CD14-positive monocyte (primary cell): ENCODE results near the gene CBFB. TPM values are rescaled to one million over a fixed set of nuclear protein-coding genes. Genes with fewer than 3 reads are reported as not detected.
"Not testable (repeated sequence)": the region's sequence is repeated elsewhere in the genome, so short reads cannot be mapped to it uniquely, and the experiment has no call there.

Source experiments
- DNase-seq, 3 donors: peaks; one replicate each; pipeline ENCODE4 v3.0.0-alpha.2; 2011 to 2022
- H2AFZ ChIP-seq: 2 replicates; pipeline ENCODE4 v1.6.0; 2012; ENCODE audit warnings: mild to moderate bottlenecking, low read depth, low read length, inconsistent platforms; ENCODE audit not compliant: insufficient read depth, poor library complexity, severe bottlenecking
- H3K27ac ChIP-seq, 2 donors: 1 replicate in 1 of 2; 2 replicates in 1 of 2; pipeline ENCODE4 v1.5.1; 2012 to 2013; ENCODE audit warnings: low read length in 2 of 2, control low read depth in 1 of 2, inconsistent platforms in 1 of 2, low read depth in 1 of 2, mild to moderate bottlenecking in 1 of 2
- H3K27me3 ChIP-seq, 2 donors: one replicate each; pipeline versions ENCODE4 v1.6.0 to v1.6.1; 2011 to 2013; ENCODE audit warnings: low read length in 2 of 2; ENCODE audit not compliant: control insufficient read depth in 2 of 2, insufficient read depth in 2 of 2
- H3K36me3 ChIP-seq, 2 donors: replicated peaks in 1 of 2; 1 replicate in 1 of 2; 2 replicates in 1 of 2; pipeline versions ENCODE4 v1.5.1 to v1.6.1; 2012 to 2013; ENCODE audit warnings: low read length in 2 of 2, control low read depth in 1 of 2, inconsistent platforms in 1 of 2, mild to moderate bottlenecking in 1 of 2; ENCODE audit not compliant: insufficient read depth in 2 of 2, control insufficient read depth in 1 of 2
- H3K4me1 ChIP-seq, 2 donors: 1 replicate in 1 of 2; 2 replicates in 1 of 2; pipeline versions ENCODE4 v1.5.1 to v1.6.1; 2012 to 2013; ENCODE audit warnings: low read length in 2 of 2, control low read depth in 1 of 2, inconsistent platforms in 1 of 2, mild to moderate bottlenecking in 1 of 2, moderate library complexity in 1 of 2; ENCODE audit not compliant: insufficient read depth in 2 of 2, control insufficient read depth in 1 of 2
- H3K4me2 ChIP-seq: replicated peaks from 2 replicates; pipeline ENCODE3; 2012; ENCODE audit warnings: low read length, moderate library complexity, mild to moderate bottlenecking; ENCODE audit not compliant: poor library complexity, severe bottlenecking; ENCODE audit errors: extremely low read depth
- H3K4me3 ChIP-seq, 3 experiments: fragments of 200-600 bp in 1 of 3; sonication (generic) in 1 of 3; replicated peaks in 1 of 3; 1 replicate in 2 of 3; 2 replicates in 1 of 3; pipeline ENCODE4 v1.5.1; 2011 to 2013; ENCODE audit warnings: low read length in 3 of 3, mild to moderate bottlenecking in 3 of 3, control low read depth in 2 of 3, low read depth in 2 of 3, inconsistent platforms in 1 of 3, moderate library complexity in 1 of 3
- H3K79me2 ChIP-seq: 2 replicates; pipeline ENCODE4 v1.6.0; 2012; ENCODE audit warnings: mild to moderate bottlenecking, control low read depth, inconsistent platforms, low read length, moderate library complexity; ENCODE audit not compliant: insufficient read depth
- H3K9ac ChIP-seq: 2 replicates; pipeline ENCODE4 v1.6.0; 2017; ENCODE audit warnings: low read length, mild to moderate bottlenecking; ENCODE audit not compliant: insufficient read depth, poor library complexity, severe bottlenecking
- H3K9me3 ChIP-seq, 2 donors: replicated peaks in 1 of 2; 1 replicate in 1 of 2; 2 replicates in 1 of 2; pipeline versions ENCODE4 v1.5.1 to v1.6.1; 2012 to 2013; ENCODE audit warnings: low read length in 2 of 2, control low read depth in 1 of 2; ENCODE audit not compliant: control insufficient read depth in 1 of 2, insufficient read depth in 1 of 2
- H4K20me1 ChIP-seq: 2 replicates; pipeline ENCODE4 v1.6.0; 2012; ENCODE audit warnings: mild to moderate bottlenecking, low read length, control low read depth, moderate library complexity; ENCODE audit not compliant: insufficient read depth
- H3K27ac Mint-ChIP-seq, 7 donors: one replicate each; pipeline ENCODE4 v1.8.0; 2020; ENCODE audit warnings: mild to moderate bottlenecking in 7 of 7, mixed read lengths in 7 of 7, moderate library complexity in 6 of 7, inconsistent platforms in 2 of 7
- H3K27me3 Mint-ChIP-seq, 3 donors: one replicate each; pipeline ENCODE4 v1.8.0; 2021 to 2022; ENCODE audit warnings: low read depth in 3 of 3, mild to moderate bottlenecking in 3 of 3, mixed read lengths in 3 of 3, moderate library complexity in 3 of 3, inconsistent platforms in 1 of 3
- H3K36me3 Mint-ChIP-seq, 2 donors: one replicate each; pipeline ENCODE4 v1.8.0; 2020; ENCODE audit warnings: mixed read lengths in 2 of 2, inconsistent platforms in 1 of 2, mild to moderate bottlenecking in 1 of 2
- H3K4me1 Mint-ChIP-seq: one replicate; pipeline ENCODE4 v1.8.0; 2020; ENCODE audit warnings: mild to moderate bottlenecking, mixed read lengths
- H3K4me3 Mint-ChIP-seq, 2 donors: one replicate each; pipeline ENCODE4 v1.8.0; 2020; ENCODE audit warnings: mild to moderate bottlenecking in 2 of 2, mixed read lengths in 2 of 2, moderate library complexity in 1 of 2
- H3K9me3 Mint-ChIP-seq, 7 donors: one replicate each; pipeline ENCODE4 v1.8.0; 2020 to 2022; ENCODE audit warnings: mixed read lengths in 7 of 7, mild to moderate bottlenecking in 6 of 7, moderate library complexity in 6 of 7, inconsistent platforms in 2 of 7
- CTCF ChIP-seq: fragments of 200-600 bp; IDR thresholded peaks from one replicate; pipeline ENCODE4 v1.8.0; 2022; ENCODE audit warnings: antibody characterized with exemption, mild to moderate bottlenecking
- WGBS: methylation state at CpG from one replicate; pipeline ENCODE4 v1.1.5; 2013; ENCODE audit warnings: missing lambda C conversion rate; ENCODE audit not compliant: insufficient coverage; 5-methylcytosine and 5-hydroxymethylcytosine counted together
- intact Hi-C, 2 donors: fragments of 100-400 bp; cut with micrococcal nuclease; formaldehyde crosslinking; loops; one replicate each; pipeline versions ENCODE4 v1.15.0 to v1.15.1; 2023
- polyA plus RNA-seq, 3 donors: library from polyadenylated mRNA; depleted of rRNA in 1 of 3; unstranded in 2 of 3; stranded (reverse) in 1 of 3; fragments of 300-500 nt in 2 of 3; fragments of >200 nt in 1 of 3; fragmentation: Illumina TruSeq in 2 of 3; gene quantifications; 1 replicate in 2 of 3; 2 replicates in 1 of 3; pipeline ENCODE4 v1.2.3, GENCODE V29; 2012 to 2021

Gene CBFB
- polyA plus RNA-seq, 3 donors = 28.3 to 45.4 (median 29.5) TPM

- peak overlapping the region in 1 of 7 donors; percentile 28 for H3K27ac Mint-ChIP-seq
- no peaks in the 10 kb centered on the region for H3K9me3 Mint-ChIP-seq
- H4K20me1 ChIP-seq = peaks cover 76% of the 10 kb centered on the region
- H2AFZ ChIP-seq = no peak overlapping the region
- no peak overlapping the region for H3K9ac ChIP-seq
- no peak overlapping the region for H3K4me2 ChIP-seq
- no peaks in the 10 kb centered on the region for H3K27me3 Mint-ChIP-seq
- no CpG with 5 or more reads among the region's 2 CpGs for WGBS
- H3K4me3 ChIP-seq = no peak overlapping the region
- peak overlapping the region in 1 of 2 donors; percentile 36 for H3K27ac ChIP-seq
- H3K4me1 ChIP-seq = peaks cover 0 to 5% of the 10 kb centered on the region in 2 donors
- peaks cover 13 to 80% of the 10 kb centered on the region in 2 donors for H3K36me3 ChIP-seq
- intact Hi-C loops = no loop called here
- peaks cover 98% of the 10 kb centered on the region for H3K79me2 ChIP-seq
- peaks cover 36 to 55% of the 10 kb centered on the region in 2 donors for H3K36me3 Mint-ChIP-seq
- H3K4me3 Mint-ChIP-seq = no peak overlapping the region
- no peaks in the 10 kb centered on the region for H3K27me3 ChIP-seq
- DNase-seq = no peak
- TF ChIP-seq CTCF = no peak
- peaks cover 9% of the 10 kb centered on the region for H3K4me1 Mint-ChIP-seq
- no peaks in the 10 kb centered on the region for H3K9me3 ChIP-seq
Measured at GRCh38 chr16:67040166-67040565, 11.2 kb downstream of the CBFB start.

- Mint-ChIP-seq H3K4me1 (peaks cover 6% of the 10 kb centered on the region), H3K4me3 (no peak overlapping the region), H3K27ac (peak overlapping the region in 1 of 7 donors; percentile 6), H3K36me3 (peaks cover 40 to 57% of the 10 kb centered on the region in 2 donors), H3K9me3 (no peaks in the 10 kb centered on the region), H3K27me3 (no peaks in the 10 kb centered on the region)
- Histone ChIP-seq H3K4me1 (no peaks in the 10 kb centered on the region), H3K9me3 (no peaks in the 10 kb centered on the region), H3K27me3 (no peaks in the 10 kb centered on the region), H2AFZ (no peak overlapping the region), H3K4me2 (no peak overlapping the region), H3K9ac (no peak overlapping the region), H3K27ac (peak overlapping the region in 1 of 2 donors; percentile 17), H3K79me2 (peaks cover 98% of the 10 kb centered on the region), H4K20me1 (peaks cover 69% of the 10 kb centered on the region), H3K36me3 (peaks cover 13 to 79% of the 10 kb centered on the region in 2 donors), H3K4me3 (no peak overlapping the region)
- 93% methylated on average over 2 of the region's 2 CpGs for WGBS
- no peak for TF ChIP-seq CTCF
- intact Hi-C loops = no loop called here
- no peak for DNase-seq
Measured at GRCh38 chr16:67040906-67041305, 12.0 kb downstream of the CBFB start.

DNA sequence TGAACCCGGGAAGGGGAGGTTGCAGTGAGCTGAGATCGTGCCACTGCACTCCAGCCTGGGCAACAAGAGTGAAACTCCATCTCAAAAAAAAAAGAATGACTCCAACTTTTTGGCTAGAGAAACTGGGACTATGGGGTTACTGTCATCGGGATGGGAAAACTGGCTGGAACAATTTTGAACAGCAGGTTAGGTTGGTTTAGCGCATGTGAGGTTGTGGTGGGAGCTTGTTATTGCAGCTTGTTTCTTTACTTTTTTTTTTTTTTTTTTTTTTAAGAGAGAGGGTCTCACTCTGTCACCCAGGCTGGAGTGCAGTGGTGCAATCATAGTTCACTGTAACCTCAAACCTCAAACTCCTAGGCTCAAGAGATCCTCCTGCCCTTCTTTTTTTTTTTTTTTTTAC, 12.6 kb downstream of the CBFB start:
- H3K27me3 Mint-ChIP-seq, intact Hi-C loops: not testable (repeated sequence)
- peaks cover 98% of the 10 kb centered on the region for H3K79me2 ChIP-seq

More for the DNA sequence above, 12.6 kb downstream of the CBFB start:
- H3K36me3 ChIP-seq = peaks cover 18 to 75% of the 10 kb centered on the region in 2 donors
- not testable (repeated sequence) for H3K4me2 ChIP-seq, H3K4me1 ChIP-seq, H3K4me3 Mint-ChIP-seq, DNase-seq, H3K9me3 Mint-ChIP-seq, H3K9ac ChIP-seq, H3K4me3 ChIP-seq, H3K27me3 ChIP-seq, H3K27ac ChIP-seq, H3K9me3 ChIP-seq, H2AFZ ChIP-seq, H3K4me1 Mint-ChIP-seq
- Mint-ChIP-seq H3K27ac (peak overlapping the region in 1 of 7 donors; percentile 41), H3K36me3 (peaks cover 43 to 60% of the 10 kb centered on the region in 2 donors)
- peaks cover 65% of the 10 kb centered on the region for H4K20me1 ChIP-seq
- WGBS = no CpG with 5 or more reads among the region's 4 CpGs
